HepG2 (cell line): Measurements from ENCODE around the gene ANTKMT. TPM values are rescaled to one million over a fixed set of nuclear protein-coding genes. Genes with fewer than 3 reads are reported as not detected.

Experiments used
- ATAD3A ChIP-seq: sonication (generic); formaldehyde crosslinking; IDR thresholded peaks from 2 replicates; pipeline ENCODE4 v1.4.0; 2020; ENCODE audit warnings: missing genetic modification reagents
- CHD2 ChIP-seq: IDR thresholded peaks from 2 replicates; pipeline ENCODE4 v1.6.1; 2011; ENCODE audit warnings: low read depth, low read length, improper control_type of control experiment
- FLYWCH1 ChIP-seq: sonication (generic); formaldehyde crosslinking; IDR thresholded peaks from 2 replicates; pipeline ENCODE4 v1.8.1; 2023; ENCODE audit warnings: mild to moderate bottlenecking, missing genetic modification reagents
- GLMP ChIP-seq: sonication (generic); formaldehyde crosslinking; IDR thresholded peaks from 2 replicates; pipeline ENCODE4 v1.9.0; 2021; ENCODE audit warnings: missing genetic modification reagents, mild to moderate bottlenecking, borderline replicate concordance
- KDM3A ChIP-seq: IDR thresholded peaks from 2 replicates; pipeline ENCODE4 v1.6.1; 2018; ENCODE audit warnings: low read depth, missing compliant biosample characterization
- KMT2B ChIP-seq: IDR thresholded peaks from 2 replicates; pipeline ENCODE4 v1.6.1; 2016; ENCODE audit warnings: missing genetic modification reagents, missing compliant biosample characterization
- NR0B2 ChIP-seq: sonication (generic); formaldehyde crosslinking; IDR thresholded peaks from 2 replicates; pipeline ENCODE4 v1.4.0; 2020; ENCODE audit warnings: mild to moderate bottlenecking, missing genetic modification reagents
- NR2F6 ChIP-seq, 2 experiments: IDR thresholded peaks; 2 replicates each; pipeline ENCODE4 v1.6.1; 2016; ENCODE audit warnings: antibody characterized with exemption in 1 of 2, mild to moderate bottlenecking in 1 of 2
- PREB ChIP-seq: sonication (generic); formaldehyde crosslinking; IDR thresholded peaks from 2 replicates; pipeline ENCODE4 v1.4.0; 2020; ENCODE audit warnings: missing genetic modification reagents
- ZBTB8A ChIP-seq: sonication (generic); formaldehyde crosslinking; IDR thresholded peaks from 2 replicates; pipeline ENCODE4 v1.4.0; 2020; ENCODE audit warnings: mild to moderate bottlenecking, low read depth, missing genetic modification reagents, borderline replicate concordance
- ZFP91 ChIP-seq: sonication (generic); formaldehyde crosslinking; IDR thresholded peaks from 2 replicates; pipeline ENCODE4 v1.9.0; 2022; ENCODE audit warnings: missing genetic modification reagents, mild to moderate bottlenecking, borderline replicate concordance
- ZNF580 ChIP-seq: IDR thresholded peaks from 2 replicates; pipeline ENCODE4 v1.6.1; 2016; ENCODE audit warnings: low read depth, borderline replicate concordance
- ZNF589 ChIP-seq: sonication (generic); formaldehyde crosslinking; conservative IDR thresholded peaks from 2 replicates; pipeline ENCODE4 v1.8.0; 2022; ENCODE audit warnings: mild to moderate bottlenecking, moderate library complexity, missing genetic modification reagents
- ZNF782 ChIP-seq: sonication (generic); formaldehyde crosslinking; IDR thresholded peaks from 2 replicates; pipeline ENCODE4 v1.4.0; 2020; ENCODE audit warnings: missing genetic modification reagents, mild to moderate bottlenecking, borderline replicate concordance
- polyA plus RNA-seq, 8 experiments: library from polyadenylated mRNA; depleted of rRNA in 3 of 8; stranded (reverse) in 7 of 8; unstranded in 1 of 8; fragments of >200 nt; fragmentation: Illumina TruSeq in 4 of 8; extraction: Trizol in 4 of 8; gene quantifications; 2 replicates each; pipeline versions ENCODE4 v1.2.1 to v1.2.3, GENCODE V29; 2011 to 2016; ENCODE audit warnings: low read depth in 4 of 8, missing spikeins in 1 of 8, mixed read lengths in 1 of 8; ENCODE audit not compliant: insufficient read depth in 1 of 8
- total RNA-seq, 5 experiments: library from RNA; depleted of rRNA; stranded (reverse); fragments of >200 nt; fragmentation: Illumina TruSeq; extraction: Trizol; gene quantifications; 2 replicates each; pipeline ENCODE4 v1.2.3, GENCODE V29; 2016; ENCODE audit warnings: low read depth in 1 of 5
- TF ChIP-seq, protein P1 (sequence below): sonication (generic); formaldehyde crosslinking; IDR thresholded peaks from 2 replicates; pipeline ENCODE4 v1.4.0; 2020; ENCODE audit warnings: missing genetic modification reagents
- TF ChIP-seq, protein P2 (sequence below): sonication (generic); formaldehyde crosslinking; IDR thresholded peaks from 2 replicates; pipeline ENCODE4 v1.5.1; 2020; ENCODE audit warnings: mild to moderate bottlenecking, missing genetic modification reagents, moderate library complexity

Gene ANTKMT
- total and polyA plus RNA-seq, 2 of the 13 experiments (the other 11 are each of a cell fraction or from before 2014, with no cell fraction given) = 7.5 to 47.8 TPM

DNA sequence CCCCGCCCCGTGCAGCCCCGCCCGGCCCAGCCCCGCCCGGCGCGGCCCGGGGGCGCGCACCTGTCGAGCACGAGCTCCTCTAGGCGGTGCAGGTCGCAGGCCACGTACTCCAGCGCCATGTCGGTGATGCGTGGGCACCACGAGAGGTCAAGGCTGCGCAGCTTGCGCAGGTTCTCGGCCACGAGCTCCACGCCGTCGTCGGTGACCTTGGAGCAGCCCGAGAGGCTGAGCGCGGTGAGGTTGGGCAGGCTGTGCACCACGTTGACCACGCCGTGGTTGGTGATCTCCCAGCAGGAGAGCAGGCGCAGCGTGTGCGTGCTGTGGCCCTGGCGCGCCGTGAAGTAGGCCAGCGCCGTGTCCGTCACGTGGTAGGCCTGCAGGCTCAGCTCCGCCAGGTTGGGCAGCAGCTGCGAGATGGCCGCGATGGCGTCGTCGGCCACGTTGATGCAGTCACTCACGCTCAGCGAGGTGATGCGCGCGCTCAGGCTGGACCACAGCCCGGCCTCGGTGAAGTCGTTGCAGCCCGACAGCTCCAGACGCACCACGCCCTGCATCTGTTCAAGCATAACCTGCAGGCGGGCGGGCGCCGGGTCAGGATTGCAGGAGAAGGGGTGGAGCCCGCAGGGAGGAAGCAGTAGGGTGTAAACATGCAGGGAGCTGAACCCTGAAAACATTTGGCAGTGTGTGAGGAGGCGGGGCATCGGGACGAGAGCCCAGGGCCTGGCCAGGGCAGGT lies 25.4 kb upstream of the ANTKMT start (continued):
- no peak for TF ChIP-seq ZBTB8A (CRISPR knock-in tag)
- TF ChIP-seq, protein P1, sequence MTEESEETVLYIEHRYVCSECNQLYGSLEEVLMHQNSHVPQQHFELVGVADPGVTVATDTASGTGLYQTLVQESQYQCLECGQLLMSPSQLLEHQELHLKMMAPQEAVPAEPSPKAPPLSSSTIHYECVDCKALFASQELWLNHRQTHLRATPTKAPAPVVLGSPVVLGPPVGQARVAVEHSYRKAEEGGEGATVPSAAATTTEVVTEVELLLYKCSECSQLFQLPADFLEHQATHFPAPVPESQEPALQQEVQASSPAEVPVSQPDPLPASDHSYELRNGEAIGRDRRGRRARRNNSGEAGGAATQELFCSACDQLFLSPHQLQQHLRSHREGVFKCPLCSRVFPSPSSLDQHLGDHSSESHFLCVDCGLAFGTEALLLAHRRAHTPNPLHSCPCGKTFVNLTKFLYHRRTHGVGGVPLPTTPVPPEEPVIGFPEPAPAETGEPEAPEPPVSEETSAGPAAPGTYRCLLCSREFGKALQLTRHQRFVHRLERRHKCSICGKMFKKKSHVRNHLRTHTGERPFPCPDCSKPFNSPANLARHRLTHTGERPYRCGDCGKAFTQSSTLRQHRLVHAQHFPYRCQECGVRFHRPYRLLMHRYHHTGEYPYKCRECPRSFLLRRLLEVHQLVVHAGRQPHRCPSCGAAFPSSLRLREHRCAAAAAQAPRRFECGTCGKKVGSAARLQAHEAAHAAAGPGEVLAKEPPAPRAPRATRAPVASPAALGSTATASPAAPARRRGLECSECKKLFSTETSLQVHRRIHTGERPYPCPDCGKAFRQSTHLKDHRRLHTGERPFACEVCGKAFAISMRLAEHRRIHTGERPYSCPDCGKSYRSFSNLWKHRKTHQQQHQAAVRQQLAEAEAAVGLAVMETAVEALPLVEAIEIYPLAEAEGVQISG (CRISPR knock-in tag) = peak; percentile 62; the same call in 1 of the 2 replicates
- TF ChIP-seq KMT2B = no peak
- peak; percentile 73 for TF ChIP-seq ZFP91
- peak; percentile 85; the same call in 1 of the 2 replicates for TF ChIP-seq ZNF589 (CRISPR knock-in tag)
- peak; percentile 75; the same call in 1 of the 2 replicates for TF ChIP-seq KDM3A (CRISPR knock-in tag)
- TF ChIP-seq ATAD3A = no peak
- TF ChIP-seq NR2F6 (IDR thresholded peaks at IDR 0.05) = no peak
- TF ChIP-seq NR2F6 (CRISPR knock-in tag; IDR thresholded peaks at IDR 0.05) = peak; percentile 36; the same call in 1 of the 2 replicates
- TF ChIP-seq, protein P2, sequence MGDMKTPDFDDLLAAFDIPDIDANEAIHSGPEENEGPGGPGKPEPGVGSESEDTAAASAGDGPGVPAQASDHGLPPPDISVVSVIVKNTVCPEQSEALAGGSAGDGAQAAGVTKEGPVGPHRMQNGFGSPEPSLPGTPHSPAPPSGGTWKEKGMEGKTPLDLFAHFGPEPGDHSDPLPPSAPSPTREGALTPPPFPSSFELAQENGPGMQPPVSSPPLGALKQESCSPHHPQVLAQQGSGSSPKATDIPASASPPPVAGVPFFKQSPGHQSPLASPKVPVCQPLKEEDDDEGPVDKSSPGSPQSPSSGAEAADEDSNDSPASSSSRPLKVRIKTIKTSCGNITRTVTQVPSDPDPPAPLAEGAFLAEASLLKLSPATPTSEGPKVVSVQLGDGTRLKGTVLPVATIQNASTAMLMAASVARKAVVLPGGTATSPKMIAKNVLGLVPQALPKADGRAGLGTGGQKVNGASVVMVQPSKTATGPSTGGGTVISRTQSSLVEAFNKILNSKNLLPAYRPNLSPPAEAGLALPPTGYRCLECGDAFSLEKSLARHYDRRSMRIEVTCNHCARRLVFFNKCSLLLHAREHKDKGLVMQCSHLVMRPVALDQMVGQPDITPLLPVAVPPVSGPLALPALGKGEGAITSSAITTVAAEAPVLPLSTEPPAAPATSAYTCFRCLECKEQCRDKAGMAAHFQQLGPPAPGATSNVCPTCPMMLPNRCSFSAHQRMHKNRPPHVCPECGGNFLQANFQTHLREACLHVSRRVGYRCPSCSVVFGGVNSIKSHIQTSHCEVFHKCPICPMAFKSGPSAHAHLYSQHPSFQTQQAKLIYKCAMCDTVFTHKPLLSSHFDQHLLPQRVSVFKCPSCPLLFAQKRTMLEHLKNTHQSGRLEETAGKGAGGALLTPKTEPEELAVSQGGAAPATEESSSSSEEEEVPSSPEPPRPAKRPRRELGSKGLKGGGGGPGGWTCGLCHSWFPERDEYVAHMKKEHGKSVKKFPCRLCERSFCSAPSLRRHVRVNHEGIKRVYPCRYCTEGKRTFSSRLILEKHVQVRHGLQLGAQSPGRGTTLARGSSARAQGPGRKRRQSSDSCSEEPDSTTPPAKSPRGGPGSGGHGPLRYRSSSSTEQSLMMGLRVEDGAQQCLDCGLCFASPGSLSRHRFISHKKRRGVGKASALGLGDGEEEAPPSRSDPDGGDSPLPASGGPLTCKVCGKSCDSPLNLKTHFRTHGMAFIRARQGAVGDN = peak; percentile 97
- TF ChIP-seq NR0B2 (CRISPR knock-in tag) = no peak
- no peak for TF ChIP-seq ZNF580 (CRISPR knock-in tag)
- peak; percentile 26; the same call in 1 of the 2 replicates for TF ChIP-seq ZNF782
- TF ChIP-seq CHD2 = no peak
- TF ChIP-seq GLMP (CRISPR knock-in tag) = no peak
- TF ChIP-seq FLYWCH1 (CRISPR knock-in tag) = no peak
- TF ChIP-seq PREB (CRISPR knock-in tag) = no peak
